ENCODE data around the gene MIGA2. TPM values are rescaled to one million over a fixed set of nuclear protein-coding genes. Genes with fewer than 3 reads are reported as not detected.

Gene MIGA2
- total and polyA plus RNA-seq, 2 of the 8 experiments (the other 6 are each of a cell fraction or from before 2014, with no cell fraction given): 24.6 to 39.0 TPM

- TF ChIP-seq CHD7 (IDR thresholded peaks at IDR 0.05; ENCODE audit: insufficient replicate concordance, low read length) (no peak), SRF (IDR thresholded peaks at IDR 0.05; ENCODE audit: low read depth, low read length) (no peak), KDM1A (IDR thresholded peaks at IDR 0.05; ENCODE audit: borderline replicate concordance, low read length) (no peak), EGR1 (IDR thresholded peaks at IDR 0.05; ENCODE audit: borderline replicate concordance, low read depth, low read length) (no peak), SAP30 (IDR thresholded peaks at IDR 0.05; ENCODE audit: insufficient read depth, insufficient replicate concordance, low read length) (no peak), NRF1 (IDR thresholded peaks at IDR 0.05; ENCODE audit: low read depth, low read length) (no peak), CEBPB (IDR thresholded peaks at IDR 0.05; ENCODE audit: low read depth, low read length) (no peak), RXRA (IDR thresholded peaks at IDR 0.05; ENCODE audit: insufficient read depth, low read depth, low read length) (no peak), SUZ12 (IDR thresholded peaks at IDR 0.05; ENCODE audit: low read length) (no peak), EP300 (IDR thresholded peaks at IDR 0.05; ENCODE audit: borderline replicate concordance in 1 of 2, low read depth in 2 of 2, low read length in 2 of 2) (no peak), ZNF274 (IDR thresholded peaks at IDR 0.05; ENCODE audit: borderline replicate concordance, extremely low read depth, low read length) (no peak)
These were observed 36.7 kb upstream of the MIGA2 start (continued) for GRCh38 chr9:128999581-129000206.

Data from H1 (cell line).